ENCODE data around the gene CLPTM1. TPM values are rescaled to one million over a fixed set of nuclear protein-coding genes. Genes with fewer than 3 reads are reported as not detected.
"Not testable (repeated sequence)": the region's sequence is repeated elsewhere in the genome, so short reads cannot be mapped to it uniquely, and the experiment has no call there.

CLPTM1 gene
- total and polyA plus RNA-seq, 8 donors: 39.3 to 152 (median 66.7) TPM

DNA sequence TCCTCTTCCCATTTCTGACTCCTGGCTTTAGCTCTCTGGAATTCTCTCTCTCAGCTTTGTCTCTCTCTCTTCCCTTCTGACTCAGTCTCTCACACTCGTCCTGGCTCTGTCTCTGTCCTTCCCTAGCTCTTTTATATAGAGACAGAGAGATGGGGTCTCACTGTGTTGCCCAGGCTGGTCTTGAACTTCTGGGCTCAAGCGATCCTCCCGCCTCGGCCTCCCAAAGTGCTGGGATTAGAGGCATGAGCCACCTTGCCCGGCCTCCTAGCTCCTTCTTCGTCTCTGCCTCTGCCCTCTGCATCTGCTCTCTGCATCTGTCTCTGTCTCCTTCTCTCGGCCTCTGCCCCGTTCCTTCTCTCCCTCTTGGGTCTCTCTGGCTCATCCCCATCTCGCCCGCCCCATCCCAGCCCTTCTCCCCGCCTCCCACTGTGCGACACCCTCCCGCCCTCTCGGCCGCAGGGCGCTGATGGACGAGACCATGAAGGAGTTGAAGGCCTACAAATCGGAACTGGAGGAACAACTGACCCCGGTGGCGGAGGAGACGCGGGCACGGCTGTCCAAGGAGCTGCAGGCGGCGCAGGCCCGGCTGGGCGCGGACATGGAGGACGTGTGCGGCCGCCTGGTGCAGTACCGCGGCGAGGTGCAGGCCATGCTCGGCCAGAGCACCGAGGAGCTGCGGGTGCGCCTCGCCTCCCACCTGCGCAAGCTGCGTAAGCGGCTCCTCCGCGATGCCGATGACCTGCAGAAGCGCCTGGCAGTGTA, 46.9 kb upstream of the CLPTM1 start:
- Histone ChIP-seq H3K4me1 (peaks cover 28 to 47% (median 36%) of the 10 kb centered on the region in 4 donors), H3K9me3 (no peaks in the 10 kb centered on the region), H3K4me3 (no peak overlapping the region), H3K27me3 (peaks cover 2 to 62% (median 27%) of the 10 kb centered on the region in 3 donors), H3K36me3 (peaks cover under 1 to 5% (median 2%) of the 10 kb centered on the region in 4 donors), H3K27ac (no peak overlapping the region)
- DNase-seq: no peak
- WGBS, 5 donors: 91 to 97% (median 94%) methylated on average over 41 to 46 of the region's 46 CpGs
- intact Hi-C loops (cut with DNase I; ENCODE audit: low total_unique reads): no loop called here
- no peak for TF ChIP-seq POLR2A (IDR thresholded peaks at IDR 0.05)
- TF ChIP-seq, protein P1, sequence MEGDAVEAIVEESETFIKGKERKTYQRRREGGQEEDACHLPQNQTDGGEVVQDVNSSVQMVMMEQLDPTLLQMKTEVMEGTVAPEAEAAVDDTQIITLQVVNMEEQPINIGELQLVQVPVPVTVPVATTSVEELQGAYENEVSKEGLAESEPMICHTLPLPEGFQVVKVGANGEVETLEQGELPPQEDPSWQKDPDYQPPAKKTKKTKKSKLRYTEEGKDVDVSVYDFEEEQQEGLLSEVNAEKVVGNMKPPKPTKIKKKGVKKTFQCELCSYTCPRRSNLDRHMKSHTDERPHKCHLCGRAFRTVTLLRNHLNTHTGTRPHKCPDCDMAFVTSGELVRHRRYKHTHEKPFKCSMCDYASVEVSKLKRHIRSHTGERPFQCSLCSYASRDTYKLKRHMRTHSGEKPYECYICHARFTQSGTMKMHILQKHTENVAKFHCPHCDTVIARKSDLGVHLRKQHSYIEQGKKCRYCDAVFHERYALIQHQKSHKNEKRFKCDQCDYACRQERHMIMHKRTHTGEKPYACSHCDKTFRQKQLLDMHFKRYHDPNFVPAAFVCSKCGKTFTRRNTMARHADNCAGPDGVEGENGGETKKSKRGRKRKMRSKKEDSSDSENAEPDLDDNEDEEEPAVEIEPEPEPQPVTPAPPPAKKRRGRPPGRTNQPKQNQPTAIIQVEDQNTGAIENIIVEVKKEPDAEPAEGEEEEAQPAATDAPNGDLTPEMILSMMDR (IDR thresholded peaks at IDR 0.05): no peak
- no peak for TF ChIP-seq POLR2AphosphoS5 (IDR thresholded peaks at IDR 0.05)
- TF ChIP-seq EP300 (IDR thresholded peaks at IDR 0.05): no peak

DNA sequence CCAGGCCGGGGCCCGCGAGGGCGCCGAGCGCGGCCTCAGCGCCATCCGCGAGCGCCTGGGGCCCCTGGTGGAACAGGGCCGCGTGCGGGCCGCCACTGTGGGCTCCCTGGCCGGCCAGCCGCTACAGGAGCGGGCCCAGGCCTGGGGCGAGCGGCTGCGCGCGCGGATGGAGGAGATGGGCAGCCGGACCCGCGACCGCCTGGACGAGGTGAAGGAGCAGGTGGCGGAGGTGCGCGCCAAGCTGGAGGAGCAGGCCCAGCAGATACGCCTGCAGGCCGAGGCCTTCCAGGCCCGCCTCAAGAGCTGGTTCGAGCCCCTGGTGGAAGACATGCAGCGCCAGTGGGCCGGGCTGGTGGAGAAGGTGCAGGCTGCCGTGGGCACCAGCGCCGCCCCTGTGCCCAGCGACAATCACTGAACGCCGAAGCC, 46.3 kb upstream of the CLPTM1 start:
- H3K36me3 ChIP-seq: no peaks in the 10 kb centered on the region
- TF ChIP-seq POLR2AphosphoS5 (IDR thresholded peaks at IDR 0.05) (no peak), POLR2A (IDR thresholded peaks at IDR 0.05) (no peak), EP300 (IDR thresholded peaks at IDR 0.05) (no peak)
- TF ChIP-seq, protein P1 (IDR thresholded peaks at IDR 0.05): no peak
- H3K27me3 ChIP-seq: peaks cover 2 to 66% (median 27%) of the 10 kb centered on the region in 3 donors
- no peaks in the 10 kb centered on the region for H3K9me3 ChIP-seq
- peaks cover 28 to 47% (median 34%) of the 10 kb centered on the region in 4 donors for H3K4me1 ChIP-seq
- H3K4me3 ChIP-seq: no peak overlapping the region
- intact Hi-C loops (cut with DNase I; ENCODE audit: low total_unique reads): no loop called here
- DNase-seq: no peak
- WGBS, 5 donors: 94 to 98% (median 96%) methylated on average over 31 to 44 of the region's 44 CpGs
- H3K27ac ChIP-seq: no peak overlapping the region

DNA sequence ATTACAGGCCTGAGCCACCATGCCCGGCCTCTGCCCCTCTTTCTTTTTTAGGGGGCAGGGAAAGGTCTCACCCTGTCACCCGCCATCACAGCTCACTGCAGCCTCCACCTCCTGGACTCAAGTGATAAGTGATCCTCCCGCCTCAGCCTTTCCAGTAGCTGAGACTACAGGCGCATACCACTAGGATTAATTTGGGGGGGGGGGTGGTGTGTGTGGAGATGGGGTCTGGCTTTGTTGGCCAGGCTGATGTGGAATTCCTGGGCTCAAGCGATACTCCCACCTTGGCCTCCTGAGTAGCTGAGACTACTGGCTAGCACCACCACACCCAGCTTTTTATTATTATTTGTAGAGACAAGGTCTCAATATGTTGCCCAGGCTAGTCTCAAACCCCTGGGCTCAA, 45.4 kb upstream of the CLPTM1 start:
- no peak overlapping the region for H3K27ac ChIP-seq
- H3K4me3 ChIP-seq: no peak overlapping the region
- H3K36me3 ChIP-seq: no peaks in the 10 kb centered on the region
- peaks cover 30 to 47% (median 34%) of the 10 kb centered on the region in 4 donors for H3K4me1 ChIP-seq
- WGBS, 5 donors: 82 to 95% (median 86%) methylated on average over 5 of the region's 5 CpGs
- peaks cover 2 to 63% (median 21%) of the 10 kb centered on the region in 3 donors for H3K27me3 ChIP-seq
- TF ChIP-seq, protein P1 (IDR thresholded peaks at IDR 0.05): no peak
- TF ChIP-seq EP300 (IDR thresholded peaks at IDR 0.05) (no peak), POLR2A (IDR thresholded peaks at IDR 0.05) (no peak), POLR2AphosphoS5 (IDR thresholded peaks at IDR 0.05) (no peak)
- H3K9me3 ChIP-seq: no peaks in the 10 kb centered on the region
- intact Hi-C loops (cut with DNase I; ENCODE audit: low total_unique reads): no loop called here
- peak in 1 of 2 donors; percentile 5 for DNase-seq

DNA sequence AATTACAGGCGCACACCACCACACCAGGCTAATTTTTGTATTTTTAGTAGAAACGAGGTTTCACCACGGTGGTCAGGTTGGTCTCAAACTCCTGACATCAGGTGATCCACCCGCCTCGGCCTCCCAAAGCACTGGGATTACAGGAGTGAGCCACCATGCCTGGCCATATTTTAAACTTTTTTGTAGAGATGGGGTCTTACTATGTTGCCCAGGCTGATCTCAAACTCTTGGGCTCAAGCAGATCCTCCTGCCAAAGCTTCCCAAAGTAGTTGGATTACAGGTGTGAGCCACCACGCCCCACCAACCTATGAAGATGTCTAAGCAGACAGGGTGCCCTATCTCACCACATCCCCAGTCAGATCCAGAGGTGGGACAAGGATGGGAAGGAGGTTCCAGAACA, 43.3 kb upstream of the CLPTM1 start:
- H3K4me3 ChIP-seq; H3K9me3 ChIP-seq; DNase-seq; H3K36me3 ChIP-seq; H3K27ac ChIP-seq; intact Hi-C loops (cut with DNase I; ENCODE audit: low total_unique reads): not testable (repeated sequence)
- peaks cover 0 to 42% (median 0%) of the 10 kb centered on the region in 3 donors for H3K27me3 ChIP-seq
- 88 to 96% (median 90%) methylated on average over 6 of the region's 6 CpGs for WGBS, 5 donors
- H3K4me1 ChIP-seq: peaks cover 12 to 35% (median 20%) of the 10 kb centered on the region in 4 donors

DNA sequence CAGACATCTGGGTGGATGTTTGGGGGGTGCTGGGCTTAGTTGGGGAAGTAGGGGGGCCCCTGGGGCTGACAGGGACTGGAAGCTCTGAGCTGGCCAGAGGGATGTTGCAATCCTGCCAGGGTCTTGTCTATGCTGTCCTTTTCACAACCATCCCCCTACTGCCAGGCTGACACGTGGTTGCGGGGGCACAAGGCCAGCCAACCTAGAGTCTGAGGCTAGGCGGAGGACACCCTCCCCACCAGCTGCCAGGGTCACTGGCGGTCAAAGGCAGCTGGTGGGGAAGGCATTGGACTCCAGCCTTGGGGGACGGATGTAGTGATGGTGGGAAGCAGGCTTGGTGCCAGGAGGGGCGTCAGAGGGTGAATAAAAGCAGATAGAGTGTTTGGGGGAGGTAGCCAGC, 42.3 kb upstream of the CLPTM1 start:
- WGBS, 5 donors: 31 to 67% (median 50%) methylated on average over 5 to 6 of the region's 6 CpGs
- H3K27ac ChIP-seq: no peak overlapping the region
- no peaks in the 10 kb centered on the region for H3K36me3 ChIP-seq
- no peaks in the 10 kb centered on the region for H3K9me3 ChIP-seq
- no peak overlapping the region for H3K4me3 ChIP-seq
- peak in 1 of 2 donors; percentile 59 for DNase-seq
- TF ChIP-seq POLR2A (IDR thresholded peaks at IDR 0.05) (no peak), POLR2AphosphoS5 (IDR thresholded peaks at IDR 0.05) (no peak), EP300 (IDR thresholded peaks at IDR 0.05) (no peak)
- TF ChIP-seq, protein P1 (IDR thresholded peaks at IDR 0.05): no peak
- peaks cover 0 to 32% (median 0%) of the 10 kb centered on the region in 3 donors for H3K27me3 ChIP-seq
- intact Hi-C loops (cut with DNase I; ENCODE audit: low total_unique reads): no loop called here
- peaks cover 12 to 35% (median 20%) of the 10 kb centered on the region in 4 donors for H3K4me1 ChIP-seq

DNA sequence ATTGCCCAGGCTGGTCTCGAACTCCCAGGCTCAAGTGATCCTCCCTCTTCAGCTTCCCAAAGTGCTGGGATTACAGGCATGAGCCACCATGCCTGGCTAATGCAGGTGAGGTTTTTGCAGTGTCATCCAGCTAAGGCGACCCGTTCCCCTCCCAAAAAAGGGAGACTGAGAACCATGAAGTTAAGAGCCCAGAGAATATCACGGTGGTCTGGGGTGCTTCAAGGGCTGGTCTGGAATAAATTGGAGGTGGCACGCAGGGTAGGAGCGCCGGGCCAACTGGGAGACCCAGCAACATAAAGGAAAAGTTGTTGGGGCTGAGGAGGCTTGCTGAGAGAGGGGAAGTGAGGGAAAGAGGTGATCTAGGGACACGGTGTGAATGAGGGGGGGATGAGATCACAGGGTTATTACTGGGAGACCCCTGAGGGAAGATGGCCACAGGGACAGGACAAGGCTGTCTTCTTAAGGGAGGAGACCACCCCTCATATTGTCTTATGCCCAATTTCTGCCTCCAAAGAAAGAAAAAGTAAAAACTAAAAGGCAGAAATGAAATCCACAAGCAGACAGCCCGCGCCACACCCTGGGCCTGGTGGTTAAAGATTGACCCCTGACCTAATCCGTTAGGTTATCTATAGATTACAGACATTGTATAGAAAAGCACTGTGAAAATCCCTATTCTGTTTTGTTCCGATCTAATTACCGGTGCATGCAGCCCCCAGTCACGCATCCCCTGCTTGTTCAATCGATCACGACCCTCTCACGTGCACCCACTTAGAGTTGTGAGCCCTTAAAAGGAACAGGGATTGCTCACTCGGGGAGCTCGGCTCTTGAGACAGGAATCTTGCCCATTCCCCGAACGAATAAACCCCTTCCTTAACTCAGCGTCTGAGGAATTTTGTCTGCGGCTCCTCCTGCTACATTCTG, 41.4 kb upstream of the CLPTM1 start:
- intact Hi-C loops (cut with DNase I; ENCODE audit: low total_unique reads): not testable (repeated sequence)

More for the DNA sequence above, 41.4 kb upstream of the CLPTM1 start:
- Histone ChIP-seq H3K4me1 (peaks cover 12 to 35% (median 20%) of the 10 kb centered on the region in 4 donors), H3K27ac (peak overlapping the region in 2 of 5 donors; percentile 32 to 61), H3K4me3 (peak overlapping the region; percentile 46 to 52 (median 49)), H3K27me3 (peaks cover 0 to 28% (median 0%) of the 10 kb centered on the region in 3 donors)
- not testable (repeated sequence) for H3K9me3 ChIP-seq, H3K36me3 ChIP-seq
- 40 to 48% (median 45%) methylated on average over 22 to 23 of the region's 23 CpGs for WGBS, 5 donors
- peak in 1 of 2 donors; percentile 22 for DNase-seq

Measured in stomach (tissue), 9 donors.